ENCODE results near the gene PPIG. TPM values are rescaled to one million over a fixed set of nuclear protein-coding genes. Genes with fewer than 3 reads are reported as not detected.
"Not testable (repeated sequence)": the region's sequence is repeated elsewhere in the genome, so short reads cannot be mapped to it uniquely, and the experiment has no call there.

Gene PPIG
- total and polyA plus RNA-seq, 2 donors: 36.7 to 80.3 TPM

DNA sequence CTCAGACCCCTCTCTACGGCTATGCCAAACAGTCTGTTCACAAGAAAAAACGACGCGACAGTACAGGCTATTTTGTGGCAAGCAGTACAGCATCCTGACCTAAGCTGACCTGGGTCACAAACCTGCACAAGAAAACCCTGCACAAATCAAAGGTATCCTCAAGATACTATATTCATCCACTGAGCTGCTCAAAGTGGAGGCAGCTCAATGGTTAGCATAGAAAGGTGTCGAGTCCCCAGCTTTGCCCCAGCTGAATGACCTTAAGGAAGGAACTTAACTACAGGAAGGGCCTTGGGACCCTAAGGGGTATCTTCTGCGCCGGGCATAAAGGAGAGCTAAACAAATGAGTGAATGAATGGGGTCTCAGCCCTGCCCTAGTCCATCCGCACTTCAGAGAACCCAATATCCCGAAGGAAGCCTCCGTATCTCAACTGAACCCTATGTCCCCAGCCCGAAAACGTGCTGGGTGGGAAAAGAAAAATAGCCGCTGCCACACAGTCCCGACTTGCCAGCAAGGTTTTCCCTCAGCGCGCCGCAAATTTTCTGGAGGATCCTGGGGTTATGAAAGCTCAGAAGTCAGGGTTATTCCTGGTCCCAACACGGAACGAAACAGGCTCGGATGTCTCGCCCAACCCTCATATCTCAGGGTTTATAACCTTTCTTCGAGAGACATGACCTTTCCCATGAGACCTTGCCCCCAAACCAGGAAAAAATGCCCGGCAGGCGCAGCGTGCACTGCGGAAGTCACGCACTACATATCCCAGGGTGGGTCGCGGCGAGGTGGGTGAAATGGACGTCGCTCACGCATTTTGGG lies 10.8 kb upstream of the PPIG start, which contains the start of gene FASTKD1:
TSS of gene FASTKD1 (minus strand) at position 706 of the 814 bp plus-strand sequence. CDS start 1,836 bp downstream, outside the sequence.
- under 1% methylated on average over 33 of the region's 33 CpGs for WGBS
- Histone ChIP-seq H3K4me3 (ENCODE audit: low read depth, low read length) (peak within 1 kb of the TSS; percentile 58), H3K27ac (ENCODE audit: low read depth) (no peak within 1 kb of the TSS), H3K4me1 (ENCODE audit: insufficient read depth) (no peaks in the 10 kb centered on the region), H3K36me3 (ENCODE audit: insufficient read depth) (no peaks in the 10 kb centered on the region)
- DNase-seq (ENCODE audit: extremely low spot score): peak; percentile 87

DNA sequence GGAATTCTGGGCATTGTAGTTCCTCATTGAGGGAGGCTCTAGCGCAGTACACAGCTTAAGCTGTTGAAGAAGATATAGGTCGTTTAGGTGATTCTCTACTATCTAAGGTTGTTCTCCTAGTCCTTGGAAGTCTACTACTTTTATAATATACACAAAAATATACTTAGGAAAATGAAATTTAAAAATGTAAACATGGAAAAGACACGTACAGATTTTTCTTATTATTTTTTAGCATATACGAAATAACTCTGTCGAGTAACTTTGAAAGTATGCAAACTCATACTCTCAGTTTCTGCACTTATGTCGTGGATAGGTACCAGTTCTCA lies 10.2 kb upstream of the PPIG start:
- Histone ChIP-seq H3K27ac (ENCODE audit: low read depth) (no peak overlapping the region), H3K4me3 (ENCODE audit: low read depth, low read length) (peak overlapping the region; percentile 58), H3K4me1 (ENCODE audit: insufficient read depth) (no peaks in the 10 kb centered on the region), H3K36me3 (ENCODE audit: insufficient read depth) (no peaks in the 10 kb centered on the region)
- DNase-seq (ENCODE audit: extremely low spot score): no peak
- 33% methylated on average over 6 of the region's 6 CpGs for WGBS

DNA sequence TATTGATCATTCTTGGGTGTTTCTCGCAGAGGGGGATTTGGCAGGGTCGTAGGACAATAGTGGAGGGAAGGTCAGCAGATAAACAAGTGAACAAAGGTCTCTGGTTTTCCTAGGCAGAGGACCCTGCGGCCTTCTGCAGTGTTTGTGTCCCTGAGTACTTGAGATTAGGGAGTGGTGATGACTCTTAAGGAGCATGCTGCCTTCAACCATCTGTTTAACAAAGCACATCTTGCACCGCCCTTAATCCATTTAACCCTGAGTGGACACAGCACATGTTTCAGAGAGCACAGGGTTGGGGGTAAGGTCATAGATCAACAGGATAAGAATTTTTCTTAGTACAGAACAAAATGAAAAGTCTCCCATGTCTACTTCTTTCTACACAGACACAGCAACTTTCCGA lies 9.6 kb upstream of the PPIG start:
- H3K4me1 ChIP-seq (ENCODE audit: insufficient read depth); H3K27ac ChIP-seq (ENCODE audit: low read depth); DNase-seq (ENCODE audit: extremely low spot score); H3K36me3 ChIP-seq (ENCODE audit: insufficient read depth); H3K4me3 ChIP-seq (ENCODE audit: low read depth, low read length): not testable (repeated sequence)
- WGBS: 83% methylated on average over 5 of the region's 5 CpGs

DNA sequence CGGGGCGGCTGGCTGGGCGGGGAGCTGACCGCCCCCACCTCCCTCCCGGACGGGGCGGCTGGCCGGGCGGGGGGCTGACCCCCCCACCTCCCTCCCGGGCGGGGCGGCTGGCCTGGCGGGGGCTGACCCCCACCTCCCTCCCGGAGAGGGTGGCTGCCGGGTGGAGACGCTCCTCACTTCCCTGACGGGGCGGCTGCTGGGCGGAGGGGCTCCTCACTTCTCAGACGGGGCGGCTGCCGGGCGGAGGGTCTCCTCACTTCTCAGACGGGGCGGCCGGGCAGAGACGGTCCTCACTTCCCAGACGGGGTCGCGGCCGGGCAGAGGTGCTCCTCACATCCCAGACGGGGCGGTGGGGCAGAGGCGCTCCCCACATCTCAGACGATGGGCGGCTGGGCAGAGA lies 8.9 kb upstream of the PPIG start:
- not testable (repeated sequence) for H3K4me3 ChIP-seq (ENCODE audit: low read depth, low read length); H3K27ac ChIP-seq (ENCODE audit: low read depth); H3K4me1 ChIP-seq (ENCODE audit: insufficient read depth); H3K36me3 ChIP-seq (ENCODE audit: insufficient read depth); DNase-seq (ENCODE audit: extremely low spot score)
- 92% methylated on average over 28 of the region's 36 CpGs for WGBS

DNA sequence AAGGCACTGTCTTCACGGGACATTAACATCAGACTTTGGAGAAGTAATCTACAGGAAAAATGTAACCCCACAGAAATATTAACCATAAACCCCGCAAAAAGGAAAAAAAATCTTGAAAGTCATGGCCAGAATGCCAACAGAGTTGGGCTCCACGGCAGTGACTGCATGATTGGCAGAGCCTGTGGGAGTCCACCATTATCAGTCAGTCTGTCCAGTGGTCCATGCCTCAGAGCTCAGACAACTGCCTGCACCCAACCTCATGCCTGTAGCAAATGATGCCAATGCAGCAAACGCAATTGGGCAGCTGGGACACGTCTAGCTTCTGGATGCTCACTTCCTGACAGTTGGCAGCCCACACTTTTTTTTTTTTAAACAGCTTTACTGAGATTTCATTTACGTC lies 5.1 kb upstream of the PPIG start:
- no peaks in the 10 kb centered on the region for H3K4me1 ChIP-seq (ENCODE audit: insufficient read depth)
- no peak overlapping the region for H3K4me3 ChIP-seq (ENCODE audit: low read depth, low read length)
- H3K36me3 ChIP-seq (ENCODE audit: insufficient read depth): no peaks in the 10 kb centered on the region
- H3K27ac ChIP-seq (ENCODE audit: low read depth): no peak overlapping the region
- no peak for DNase-seq (ENCODE audit: extremely low spot score)
- 52% methylated on average over 6 of the region's 6 CpGs for WGBS

DNA sequence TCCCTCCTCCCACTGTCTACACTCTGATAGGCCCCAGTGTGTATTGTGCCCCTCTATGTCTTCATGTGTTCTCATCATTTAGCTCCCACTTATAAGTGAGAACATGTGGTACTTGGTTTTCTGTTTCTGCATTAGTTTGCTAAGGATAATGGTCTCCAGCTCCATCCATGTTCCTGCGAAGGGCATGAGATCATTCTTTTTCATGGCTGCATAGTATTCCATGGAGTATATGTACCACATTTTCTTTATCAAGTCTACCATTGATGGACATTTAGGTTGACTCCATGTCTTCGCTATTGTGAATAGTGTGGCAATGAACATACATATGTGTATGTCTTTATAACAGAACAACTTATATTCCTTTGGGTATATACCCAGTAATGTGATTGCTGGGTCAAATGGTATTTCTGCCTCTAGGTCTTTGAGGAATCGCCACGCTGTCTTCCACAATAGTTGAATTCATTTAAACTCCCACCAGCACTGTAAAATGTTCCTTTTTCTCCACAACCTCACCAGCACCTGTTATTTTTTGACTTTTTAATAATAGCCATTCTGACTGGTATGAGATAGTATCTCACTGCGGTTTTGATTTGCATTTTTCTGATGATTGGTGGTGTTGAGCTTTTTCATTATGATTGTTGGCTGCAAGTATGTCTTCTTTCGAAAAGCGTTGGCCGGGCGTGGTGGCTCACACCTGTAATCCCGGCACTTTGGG lies 1.4 kb upstream of the PPIG start:
- not testable (repeated sequence) for H3K4me1 ChIP-seq (ENCODE audit: insufficient read depth); H3K27ac ChIP-seq (ENCODE audit: low read depth); H3K4me3 ChIP-seq (ENCODE audit: low read depth, low read length); DNase-seq (ENCODE audit: extremely low spot score); H3K36me3 ChIP-seq (ENCODE audit: insufficient read depth)
- 98% methylated on average over 10 of the region's 10 CpGs for WGBS

DNA sequence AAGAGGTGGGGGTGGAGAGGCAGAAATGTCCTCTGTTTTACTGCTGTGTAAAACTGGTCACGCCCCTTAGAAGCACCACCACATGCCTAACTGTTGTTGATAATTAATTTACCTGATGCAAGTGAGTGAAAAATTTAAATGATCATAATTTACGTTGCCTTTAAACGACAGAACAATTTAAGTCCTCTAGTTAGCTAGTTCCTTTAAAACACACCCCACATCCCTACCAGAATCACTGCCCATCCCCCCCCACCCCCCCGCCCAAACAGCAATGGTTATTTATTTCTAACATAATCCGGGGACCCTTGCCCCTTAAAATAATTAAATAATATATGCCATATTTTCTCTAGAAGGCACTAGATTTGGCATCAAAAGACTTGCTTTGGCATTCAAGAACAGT lies 633 bp upstream of the PPIG start:
- Histone ChIP-seq H3K36me3 (ENCODE audit: insufficient read depth) (no peaks in the 10 kb centered on the region), H3K4me1 (ENCODE audit: insufficient read depth) (no peaks in the 10 kb centered on the region), H3K4me3 (ENCODE audit: low read depth, low read length) (no peak overlapping the region), H3K27ac (ENCODE audit: low read depth) (no peak overlapping the region)
- 93% methylated on average over 5 of the region's 5 CpGs for WGBS
- DNase-seq (ENCODE audit: extremely low spot score): no peak

DNA sequence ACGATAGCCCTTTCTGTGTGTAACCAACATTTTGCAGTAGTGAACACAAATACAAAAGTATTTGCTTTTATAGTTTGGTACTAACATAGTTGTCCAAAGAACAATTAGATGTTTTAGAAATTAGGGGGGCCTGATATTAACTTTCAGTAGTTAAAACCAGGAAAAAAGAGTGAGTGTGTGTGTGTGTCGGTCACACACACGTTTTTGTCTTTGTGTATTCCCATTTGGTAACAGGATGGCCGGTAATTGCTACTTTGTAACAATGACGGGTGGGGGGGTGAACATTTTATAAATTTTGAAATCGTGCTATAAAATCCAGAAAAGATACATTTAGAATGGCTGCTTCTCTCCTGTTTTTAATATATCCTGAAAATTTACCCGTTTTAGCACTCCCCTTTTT lies 1.5 kb downstream of the PPIG start:
- Histone ChIP-seq H3K4me1 (ENCODE audit: insufficient read depth) (no peaks in the 10 kb centered on the region), H3K36me3 (ENCODE audit: insufficient read depth) (no peaks in the 10 kb centered on the region), H3K4me3 (ENCODE audit: low read depth, low read length) (peak overlapping the region; percentile 64), H3K27ac (ENCODE audit: low read depth) (no peak overlapping the region)
- DNase-seq (ENCODE audit: extremely low spot score): no peak
- 16% methylated on average over 7 of the region's 7 CpGs for WGBS

DNA sequence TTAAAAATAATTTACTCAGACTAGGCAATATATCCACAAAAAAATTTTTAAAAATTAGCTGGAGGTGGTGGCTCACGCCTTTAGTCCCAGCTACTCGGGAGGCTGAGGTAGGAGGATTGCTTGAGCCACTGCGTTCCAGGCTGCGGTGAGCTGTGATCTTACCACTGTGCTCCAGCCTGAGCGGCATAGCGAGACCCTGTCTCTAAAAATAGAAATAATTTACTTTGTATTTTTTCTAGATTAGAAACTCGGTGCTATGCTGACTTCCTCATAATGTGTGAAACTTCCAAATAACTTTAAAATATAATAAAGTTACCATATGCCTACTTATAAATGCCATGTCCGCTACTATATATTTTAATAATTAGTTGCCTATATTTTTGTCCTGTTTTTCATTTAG lies 6.7 kb downstream of the PPIG start:
- Histone ChIP-seq H3K36me3 (ENCODE audit: insufficient read depth) (no peaks in the 10 kb centered on the region), H3K4me1 (ENCODE audit: insufficient read depth) (no peaks in the 10 kb centered on the region), H3K4me3 (ENCODE audit: low read depth, low read length) (no peak overlapping the region), H3K27ac (ENCODE audit: low read depth) (no peak overlapping the region)
- 85% methylated on average over 8 of the region's 8 CpGs for WGBS
- DNase-seq (ENCODE audit: extremely low spot score): no peak

DNA sequence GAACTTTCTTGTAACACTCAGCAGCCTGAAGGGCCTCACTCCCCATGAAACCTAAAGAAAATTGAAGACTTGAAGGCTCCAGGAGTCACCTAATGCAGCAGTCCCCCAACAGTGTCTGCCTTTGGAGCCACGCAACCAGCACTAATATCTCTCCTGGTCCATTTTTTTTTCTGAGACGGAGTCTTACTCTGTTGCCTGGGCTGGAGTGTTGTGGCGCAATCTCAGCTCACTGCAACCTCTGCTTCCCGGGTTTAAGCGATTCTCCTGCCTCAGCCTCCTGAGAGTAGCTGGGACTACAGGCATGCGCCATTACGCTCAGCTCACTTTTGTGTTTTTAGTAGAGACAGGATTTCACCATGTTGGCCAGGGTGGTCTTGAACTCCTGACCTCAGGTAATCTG lies 12.4 kb downstream of the PPIG start:
- not testable (repeated sequence) for H3K4me3 ChIP-seq (ENCODE audit: low read depth, low read length); H3K36me3 ChIP-seq (ENCODE audit: insufficient read depth); DNase-seq (ENCODE audit: extremely low spot score); H3K27ac ChIP-seq (ENCODE audit: low read depth); H3K4me1 ChIP-seq (ENCODE audit: insufficient read depth)
- WGBS: 84% methylated on average over 7 of the region's 7 CpGs

DNA sequence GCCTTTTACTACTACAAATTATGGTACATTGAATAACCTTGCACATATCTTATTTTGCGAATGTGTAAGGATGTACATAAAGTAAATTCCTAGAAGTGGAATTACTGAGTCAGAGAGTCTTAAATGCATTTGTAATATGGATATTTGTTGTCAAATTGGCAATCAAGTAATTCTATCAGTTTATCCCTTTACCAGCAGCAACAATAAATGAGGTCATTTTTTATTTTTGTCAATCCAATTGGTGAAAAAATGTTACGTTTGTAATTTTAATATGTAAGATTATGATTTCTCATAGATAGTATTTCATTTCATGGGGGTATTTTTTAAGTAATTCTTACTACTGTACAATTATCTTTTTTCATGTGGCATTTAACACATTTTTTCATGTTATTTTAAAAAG lies 14.8 kb downstream of the PPIG start:
- WGBS: 95% methylated on average over 2 of the region's 2 CpGs
- no peak overlapping the region for H3K27ac ChIP-seq (ENCODE audit: low read depth)
- H3K4me1 ChIP-seq (ENCODE audit: insufficient read depth): no peaks in the 10 kb centered on the region
- DNase-seq (ENCODE audit: extremely low spot score): no peak
- no peak overlapping the region for H3K4me3 ChIP-seq (ENCODE audit: low read depth, low read length)
- no peaks in the 10 kb centered on the region for H3K36me3 ChIP-seq (ENCODE audit: insufficient read depth)

DNA sequence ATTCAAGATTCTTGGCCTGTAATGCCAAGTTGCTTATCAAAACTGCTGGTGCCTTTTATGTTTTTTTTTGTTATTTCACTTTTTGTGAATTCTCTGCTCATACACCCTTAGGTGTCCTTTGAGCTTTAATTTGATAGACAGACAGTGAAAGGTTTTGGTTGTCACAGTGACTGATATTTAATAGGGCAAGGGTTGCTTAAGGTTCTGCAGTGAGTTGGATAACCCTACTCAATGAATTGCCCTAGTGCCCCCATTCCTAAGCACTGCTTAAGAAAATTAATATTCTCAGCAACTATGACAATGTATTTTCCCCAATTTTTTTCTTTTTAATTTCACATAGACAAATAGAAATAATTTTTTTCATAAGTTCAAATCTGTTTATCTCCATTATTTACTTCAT lies 15.4 kb downstream of the PPIG start:
- no peak overlapping the region for H3K27ac ChIP-seq (ENCODE audit: low read depth)
- H3K36me3 ChIP-seq (ENCODE audit: insufficient read depth): no peaks in the 10 kb centered on the region
- H3K4me1 ChIP-seq (ENCODE audit: insufficient read depth): no peaks in the 10 kb centered on the region
- DNase-seq (ENCODE audit: extremely low spot score): no peak
- H3K4me3 ChIP-seq (ENCODE audit: low read depth, low read length): no peak overlapping the region

DNA sequence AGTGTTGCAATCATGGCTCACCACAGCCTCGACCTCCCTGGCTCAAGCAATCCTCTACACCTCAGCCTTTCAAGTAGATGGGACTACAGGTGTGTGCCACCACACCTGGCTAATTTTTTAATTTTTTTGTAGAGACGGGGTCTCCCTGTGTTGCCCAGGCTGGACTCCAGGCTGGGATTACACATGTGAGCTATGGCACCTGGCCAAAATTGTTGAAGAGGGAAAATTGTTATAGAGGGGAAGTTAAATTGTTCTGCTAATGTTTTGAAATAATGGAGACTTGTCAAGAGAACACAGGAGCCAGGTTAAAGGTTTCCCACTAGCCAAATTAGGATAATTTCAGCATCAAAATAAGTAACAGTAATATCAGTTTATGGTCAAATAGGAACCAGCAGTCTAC lies 25.1 kb downstream of the PPIG start:
- DNase-seq (ENCODE audit: extremely low spot score): no peak
- Histone ChIP-seq H3K27ac (ENCODE audit: low read depth) (no peak overlapping the region), H3K36me3 (ENCODE audit: insufficient read depth) (no peaks in the 10 kb centered on the region), H3K4me1 (ENCODE audit: insufficient read depth) (no peaks in the 10 kb centered on the region), H3K4me3 (ENCODE audit: low read depth, low read length) (no peak overlapping the region)
- WGBS: 87% methylated on average over 2 of the region's 2 CpGs

DNA sequence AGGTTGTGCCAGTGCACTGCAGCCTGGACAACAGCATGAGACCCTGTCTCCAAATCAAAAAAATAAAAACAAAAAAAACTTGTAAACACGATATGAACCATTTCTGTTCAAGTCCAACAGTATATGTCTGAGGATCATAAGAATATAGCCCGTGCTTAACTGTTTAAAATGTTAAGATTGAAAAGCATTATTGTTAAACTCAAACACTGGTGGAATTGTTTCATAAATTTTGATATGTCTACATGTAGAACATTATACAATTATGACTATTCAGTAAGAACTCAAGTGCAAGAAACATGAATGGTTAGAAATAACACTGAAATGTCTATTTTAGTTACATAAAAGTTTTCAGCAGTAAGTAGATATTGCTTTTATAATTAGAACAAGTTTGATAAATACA lies 29.7 kb downstream of the PPIG start:
- DNase-seq (ENCODE audit: extremely low spot score): no peak
- no peaks in the 10 kb centered on the region for H3K4me1 ChIP-seq (ENCODE audit: insufficient read depth)
- H3K36me3 ChIP-seq (ENCODE audit: insufficient read depth): peaks cover 2% of the 10 kb centered on the region
- H3K27ac ChIP-seq (ENCODE audit: low read depth): no peak overlapping the region
- no peak overlapping the region for H3K4me3 ChIP-seq (ENCODE audit: low read depth, low read length)
- 88% methylated on average over 2 of the region's 2 CpGs for WGBS
